ENCODE results near the gene HSD17B2. TPM values are rescaled to one million over a fixed set of nuclear protein-coding genes. Genes with fewer than 3 reads are reported as not detected.

HSD17B2 gene
- total RNA-seq, 1 donor from 2014 or later = 1.2 TPM

DNA sequence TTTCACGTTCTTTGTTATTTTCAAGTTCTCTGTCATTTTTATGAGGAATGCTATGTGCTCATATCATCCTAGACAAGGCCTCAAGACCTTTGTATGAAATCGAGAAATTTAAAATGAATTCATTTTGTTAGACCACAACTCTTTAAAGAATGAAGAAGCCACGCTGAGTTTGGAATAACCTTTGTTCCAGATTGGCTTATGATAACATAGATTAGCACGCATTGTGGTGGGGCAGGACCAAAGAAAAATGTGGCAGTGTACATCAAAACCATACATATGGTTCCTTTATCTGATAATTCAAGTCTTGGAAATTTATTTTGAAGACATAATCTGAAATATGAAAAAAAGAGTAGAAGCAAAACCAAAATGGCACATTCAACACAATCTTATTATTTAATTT, 2.2 kb downstream of the HSD17B2 start:
- Mint-ChIP-seq H3K27me3 (peaks cover 10% of the 10 kb centered on the region), H3K36me3 (ENCODE audit: insufficient read depth) (no peaks in the 10 kb centered on the region), H3K4me1 (ENCODE audit: low read depth) (peaks cover 11% of the 10 kb centered on the region), H3K9me3 (ENCODE audit: low read depth) (no peaks in the 10 kb centered on the region), H3K27ac (no peak overlapping the region), H3K4me3 (ENCODE audit: low read depth) (no peak overlapping the region)
- no peak for DNase-seq (ENCODE audit: low spot score, unreplicated experiment)
- TF ChIP-seq, protein P1, sequence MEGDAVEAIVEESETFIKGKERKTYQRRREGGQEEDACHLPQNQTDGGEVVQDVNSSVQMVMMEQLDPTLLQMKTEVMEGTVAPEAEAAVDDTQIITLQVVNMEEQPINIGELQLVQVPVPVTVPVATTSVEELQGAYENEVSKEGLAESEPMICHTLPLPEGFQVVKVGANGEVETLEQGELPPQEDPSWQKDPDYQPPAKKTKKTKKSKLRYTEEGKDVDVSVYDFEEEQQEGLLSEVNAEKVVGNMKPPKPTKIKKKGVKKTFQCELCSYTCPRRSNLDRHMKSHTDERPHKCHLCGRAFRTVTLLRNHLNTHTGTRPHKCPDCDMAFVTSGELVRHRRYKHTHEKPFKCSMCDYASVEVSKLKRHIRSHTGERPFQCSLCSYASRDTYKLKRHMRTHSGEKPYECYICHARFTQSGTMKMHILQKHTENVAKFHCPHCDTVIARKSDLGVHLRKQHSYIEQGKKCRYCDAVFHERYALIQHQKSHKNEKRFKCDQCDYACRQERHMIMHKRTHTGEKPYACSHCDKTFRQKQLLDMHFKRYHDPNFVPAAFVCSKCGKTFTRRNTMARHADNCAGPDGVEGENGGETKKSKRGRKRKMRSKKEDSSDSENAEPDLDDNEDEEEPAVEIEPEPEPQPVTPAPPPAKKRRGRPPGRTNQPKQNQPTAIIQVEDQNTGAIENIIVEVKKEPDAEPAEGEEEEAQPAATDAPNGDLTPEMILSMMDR (IDR thresholded peaks at IDR 0.05; ENCODE audit: unreplicated experiment) = no peak

DNA sequence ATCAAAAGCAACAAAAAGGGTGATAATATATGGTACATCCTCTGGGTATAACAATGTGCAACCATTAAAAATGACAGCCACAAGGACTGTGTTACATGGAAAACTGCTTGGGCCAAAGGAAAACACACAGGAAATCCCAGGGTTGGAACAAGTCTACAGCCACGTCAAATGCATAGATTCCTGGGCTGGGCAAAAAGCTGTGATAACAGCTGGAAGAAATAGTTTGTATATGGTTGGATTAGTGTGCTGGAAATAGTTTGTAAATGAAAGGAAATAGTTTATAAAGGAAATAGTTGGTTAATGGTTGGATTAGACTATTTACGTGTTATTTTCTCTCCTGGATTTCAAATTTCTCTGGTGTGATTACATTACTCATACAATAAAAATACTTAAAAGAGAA, 2.6 kb downstream of the HSD17B2 start:
- Mint-ChIP-seq H3K4me1 (ENCODE audit: low read depth) (peaks cover 11% of the 10 kb centered on the region), H3K4me3 (ENCODE audit: low read depth) (no peak overlapping the region), H3K36me3 (ENCODE audit: insufficient read depth) (no peaks in the 10 kb centered on the region), H3K27ac (no peak overlapping the region), H3K27me3 (peaks cover 10% of the 10 kb centered on the region), H3K9me3 (ENCODE audit: low read depth) (no peaks in the 10 kb centered on the region)
- TF ChIP-seq, protein P1 (IDR thresholded peaks at IDR 0.05; ENCODE audit: unreplicated experiment) = no peak
- no peak for DNase-seq (ENCODE audit: low spot score, unreplicated experiment)

- peaks cover 4% of the 10 kb centered on the region for H3K4me1 Mint-ChIP-seq (ENCODE audit: low read depth)
- H3K36me3 Mint-ChIP-seq (ENCODE audit: insufficient read depth) = no peaks in the 10 kb centered on the region
- H3K9me3 Mint-ChIP-seq (ENCODE audit: low read depth) = no peaks in the 10 kb centered on the region
- TF ChIP-seq, protein P1 (IDR thresholded peaks at IDR 0.05; ENCODE audit: unreplicated experiment) = no peak
- H3K4me3 Mint-ChIP-seq (ENCODE audit: low read depth) = no peak overlapping the region
- H3K27ac Mint-ChIP-seq = no peak overlapping the region
- no peak for DNase-seq (ENCODE audit: low spot score, unreplicated experiment)
- H3K27me3 Mint-ChIP-seq = peaks cover 7% of the 10 kb centered on the region
These were observed 5.2 kb downstream of the HSD17B2 start for GRCh38 chr16:82040296-82040695.

- H3K36me3 Mint-ChIP-seq (ENCODE audit: insufficient read depth) = no peaks in the 10 kb centered on the region
- peak overlapping the region; percentile 3 for H3K27ac Mint-ChIP-seq
- TF ChIP-seq, protein P1 (IDR thresholded peaks at IDR 0.05; ENCODE audit: unreplicated experiment) = no peak
- no peaks in the 10 kb centered on the region for H3K9me3 Mint-ChIP-seq (ENCODE audit: low read depth)
- no peak overlapping the region for H3K4me3 Mint-ChIP-seq (ENCODE audit: low read depth)
- no peak for DNase-seq (ENCODE audit: low spot score, unreplicated experiment)
- peaks cover 4% of the 10 kb centered on the region for H3K4me1 Mint-ChIP-seq (ENCODE audit: low read depth)
- peaks cover 7% of the 10 kb centered on the region for H3K27me3 Mint-ChIP-seq
These were observed 6.5 kb downstream of the HSD17B2 start for GRCh38 chr16:82041542-82041941.

- Mint-ChIP-seq H3K4me1 (ENCODE audit: low read depth) (peaks cover 4% of the 10 kb centered on the region), H3K27me3 (peaks cover 7% of the 10 kb centered on the region), H3K4me3 (ENCODE audit: low read depth) (no peak overlapping the region), H3K36me3 (ENCODE audit: insufficient read depth) (no peaks in the 10 kb centered on the region), H3K9me3 (ENCODE audit: low read depth) (peaks cover 2% of the 10 kb centered on the region), H3K27ac (no peak overlapping the region)
- TF ChIP-seq, protein P1 (IDR thresholded peaks at IDR 0.05; ENCODE audit: unreplicated experiment) = no peak
- no peak for DNase-seq (ENCODE audit: low spot score, unreplicated experiment)
These were observed 7.1 kb downstream of the HSD17B2 start for GRCh38 chr16:82042144-82042543.
